HG03439 (cell line): Measurements from ENCODE around the gene TMEM9B.

Experiments used
- ATAC-seq: cut with Tn5 transposase; IDR thresholded peaks from one replicate; pipeline ENCODE4 v1.9.1; 2021; ENCODE audit warnings: mild to moderate bottlenecking, moderate library complexity; ENCODE audit not compliant: unreplicated experiment

The TMEM9B gene

DNA sequence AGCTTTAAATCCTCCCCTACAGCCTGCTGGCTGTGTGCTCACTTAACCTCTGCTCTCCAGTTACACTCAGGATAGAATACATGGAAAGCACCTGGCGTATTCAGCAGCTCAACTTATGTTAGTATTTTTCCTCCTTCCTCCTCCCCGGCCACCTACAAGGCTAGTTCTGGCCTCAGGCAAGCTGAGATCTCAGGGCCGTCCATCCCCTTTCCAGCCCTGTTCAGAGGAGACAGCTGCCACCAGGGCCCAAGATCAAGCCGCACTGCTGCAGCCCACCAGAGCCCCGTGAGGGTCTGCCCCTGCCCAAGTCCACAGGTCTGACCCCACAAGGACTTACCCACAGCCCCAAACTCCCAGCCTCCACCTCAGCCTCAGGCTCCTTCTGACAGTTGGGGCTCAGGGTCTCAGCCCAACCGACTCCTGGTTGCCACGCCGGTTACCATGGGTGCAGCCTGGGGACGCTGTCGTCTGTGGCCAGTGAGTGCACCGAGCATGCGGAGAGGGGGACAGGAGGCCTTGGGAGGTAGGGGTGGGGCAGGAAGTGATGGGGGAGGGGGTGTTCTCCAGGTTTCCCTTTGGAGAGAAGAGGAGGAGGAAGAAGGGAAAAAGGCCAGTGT is 31.6 kb downstream of the TMEM9B start, which contains the start of gene C11orf16:
Gene C11orf16 (minus strand): TSS at position 384 of the 617 bp plus-strand sequence. CDS start 639 bp downstream, outside the sequence.
- ATAC-seq, result no peak

DNA sequence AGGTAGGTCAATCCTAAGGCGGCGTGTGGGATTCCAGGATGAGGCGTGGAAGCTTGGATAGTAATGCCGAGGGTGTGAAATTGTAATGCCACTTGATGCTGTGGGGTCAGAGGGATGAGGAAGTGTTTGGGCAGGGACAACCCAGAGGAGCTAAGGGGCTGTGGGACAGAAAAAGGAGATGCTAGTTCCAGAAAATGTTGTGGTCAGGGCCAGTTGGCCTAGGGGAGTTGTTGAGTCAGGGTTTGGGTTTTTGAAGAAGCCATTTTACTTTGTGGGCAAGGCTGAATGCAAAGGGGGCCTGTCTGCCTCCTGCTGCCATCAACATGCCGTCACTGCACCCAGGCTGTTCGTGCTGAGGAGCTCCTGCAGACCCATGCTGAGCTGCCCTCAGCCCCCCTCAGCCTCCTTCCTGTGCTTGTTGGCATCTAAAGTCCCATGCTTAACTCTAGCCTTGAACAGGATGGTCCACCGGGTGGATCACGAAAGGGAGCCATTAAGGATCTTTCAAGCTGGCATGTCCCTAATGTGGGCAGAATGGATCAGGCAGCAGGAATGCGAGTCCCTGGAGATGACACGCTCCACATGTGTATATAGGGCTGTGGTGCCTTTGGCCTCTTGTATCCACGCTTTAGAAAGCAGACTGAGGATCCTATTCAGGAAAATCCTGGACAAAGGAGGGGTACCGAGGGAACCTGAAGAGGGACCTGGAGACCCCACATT is 33.6 kb downstream of the TMEM9B start:
- ATAC-seq, result no peak

DNA sequence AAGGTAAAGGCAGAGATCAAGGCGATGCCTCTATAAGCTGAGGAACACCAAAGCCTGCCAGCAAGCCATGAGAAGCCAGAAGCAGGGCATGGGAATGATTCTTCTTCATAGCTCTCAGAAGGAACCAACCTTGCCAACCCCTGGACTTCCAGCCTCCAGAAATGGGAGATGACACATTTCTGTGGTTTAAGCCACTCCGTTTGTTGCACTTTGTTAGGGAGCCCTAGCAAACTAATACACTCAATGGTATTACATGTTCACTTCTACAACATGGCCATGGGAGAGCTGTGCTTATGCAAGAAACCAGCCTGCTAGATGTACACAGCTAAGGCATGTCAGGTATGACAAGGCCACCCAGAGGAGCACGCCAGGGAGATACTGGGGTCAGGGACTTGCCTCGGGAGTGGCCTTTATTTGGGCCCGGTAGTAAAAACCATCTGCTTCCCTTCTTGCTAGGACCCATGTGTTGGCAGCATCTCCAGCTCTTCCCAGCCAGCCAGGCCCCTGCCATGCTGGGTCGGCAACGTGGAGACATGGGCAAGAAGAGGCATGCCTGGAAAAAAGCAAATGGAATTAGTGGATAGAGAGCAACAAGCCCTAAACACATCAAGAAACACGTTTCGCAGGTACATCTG is 35.1 kb downstream of the TMEM9B start:
- no peak for ATAC-seq

DNA sequence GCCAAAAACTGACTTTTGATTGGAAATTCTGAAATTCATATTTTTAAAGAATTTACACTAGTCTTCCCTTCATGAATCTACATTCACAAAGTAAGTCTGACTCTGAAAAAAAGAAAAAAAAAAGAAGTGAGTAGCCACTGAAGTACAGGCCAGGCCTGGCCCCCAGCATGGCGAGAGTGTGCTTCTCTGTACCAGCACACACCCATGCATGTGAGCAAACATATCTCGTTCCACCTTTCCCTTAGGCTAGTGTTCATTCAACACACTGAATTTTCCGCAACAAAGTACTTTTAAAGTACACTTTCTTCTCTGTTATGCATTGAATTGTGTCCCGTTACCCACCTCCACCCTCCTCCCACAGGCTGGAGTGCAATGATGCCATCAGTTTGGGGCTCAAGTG is 36.0 kb downstream of the TMEM9B start:
- no peak for ATAC-seq

DNA sequence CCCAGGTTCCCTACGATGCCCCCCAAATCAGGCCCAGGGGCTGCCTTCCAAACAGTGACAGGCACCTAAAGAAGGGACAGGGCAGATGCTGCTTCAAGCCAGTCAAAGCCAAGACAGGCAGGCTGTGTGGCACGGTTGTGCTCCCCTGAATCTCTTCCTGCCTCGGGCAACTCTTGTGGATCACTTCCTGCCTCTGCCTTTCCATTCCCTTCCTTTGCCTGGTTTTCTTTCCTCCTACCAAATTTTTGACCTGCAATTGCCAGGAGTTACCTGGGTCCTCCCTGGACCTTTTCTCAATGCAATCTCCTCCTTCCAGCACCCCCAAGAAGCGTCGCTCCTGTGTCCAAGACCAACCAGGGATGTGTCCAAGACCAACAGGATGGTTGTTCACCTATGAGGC is 37.0 kb downstream of the TMEM9B start:
- no peak for ATAC-seq

DNA sequence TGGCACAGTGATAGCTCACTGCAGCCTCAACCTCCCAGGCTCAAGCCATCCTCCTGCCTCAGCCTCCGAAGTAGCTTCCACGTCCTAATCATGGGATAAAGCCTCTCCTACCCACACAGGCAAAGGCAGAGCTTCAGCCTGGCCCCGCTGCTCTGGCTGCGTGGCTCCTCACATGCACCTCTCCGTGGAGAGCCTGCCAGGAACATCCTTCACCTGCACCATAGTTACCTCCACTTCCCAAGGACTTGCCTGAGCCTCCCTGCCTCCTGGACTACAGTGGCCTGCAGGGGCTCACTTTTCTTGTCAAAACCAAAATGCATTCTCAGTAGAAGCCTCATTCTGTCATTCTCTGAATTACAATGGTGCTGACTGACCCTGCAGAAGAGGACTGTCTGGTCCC is 38.0 kb downstream of the TMEM9B start:
- no peak for ATAC-seq

DNA sequence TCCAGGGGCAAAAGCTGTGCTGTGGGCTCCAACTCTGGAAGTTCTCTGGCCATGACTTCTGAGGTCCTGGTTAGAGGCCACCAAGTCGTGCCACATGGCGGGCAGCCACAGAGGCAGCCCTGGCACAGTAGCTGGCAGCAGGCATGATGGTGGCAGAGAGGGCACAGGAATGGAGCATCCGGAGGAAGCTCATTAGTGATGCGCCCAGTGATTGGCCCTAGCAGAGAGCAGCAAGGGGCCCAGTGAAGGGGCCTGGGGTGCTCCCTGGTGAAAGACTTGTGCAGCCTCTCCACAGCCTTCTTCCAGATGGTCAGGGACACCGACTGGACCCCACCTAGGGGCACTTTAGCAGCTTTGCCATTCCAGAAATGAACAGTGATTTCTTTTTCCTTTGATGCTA is 38.5 kb downstream of the TMEM9B start:
- ATAC-seq, result no peak

DNA sequence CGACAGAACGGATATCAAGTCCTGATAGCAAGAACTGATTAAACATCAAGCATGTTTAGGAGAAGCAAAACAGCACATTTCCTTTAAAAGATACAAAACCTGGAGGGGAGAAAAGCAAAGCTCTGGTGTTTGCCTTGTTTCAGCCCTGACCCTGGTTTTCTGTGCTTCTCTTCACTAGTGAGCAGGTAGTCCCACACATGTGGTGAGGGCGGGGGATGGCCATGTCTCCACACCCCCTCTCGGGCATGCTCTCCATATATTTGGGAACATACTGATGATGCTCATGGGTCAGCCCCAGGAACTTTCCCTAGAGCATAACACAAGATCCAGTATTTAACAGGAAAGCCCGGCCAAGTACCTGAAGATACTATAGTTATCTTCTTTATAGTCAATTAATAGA is 41.6 kb downstream of the TMEM9B start:
- ATAC-seq, result no peak

DNA sequence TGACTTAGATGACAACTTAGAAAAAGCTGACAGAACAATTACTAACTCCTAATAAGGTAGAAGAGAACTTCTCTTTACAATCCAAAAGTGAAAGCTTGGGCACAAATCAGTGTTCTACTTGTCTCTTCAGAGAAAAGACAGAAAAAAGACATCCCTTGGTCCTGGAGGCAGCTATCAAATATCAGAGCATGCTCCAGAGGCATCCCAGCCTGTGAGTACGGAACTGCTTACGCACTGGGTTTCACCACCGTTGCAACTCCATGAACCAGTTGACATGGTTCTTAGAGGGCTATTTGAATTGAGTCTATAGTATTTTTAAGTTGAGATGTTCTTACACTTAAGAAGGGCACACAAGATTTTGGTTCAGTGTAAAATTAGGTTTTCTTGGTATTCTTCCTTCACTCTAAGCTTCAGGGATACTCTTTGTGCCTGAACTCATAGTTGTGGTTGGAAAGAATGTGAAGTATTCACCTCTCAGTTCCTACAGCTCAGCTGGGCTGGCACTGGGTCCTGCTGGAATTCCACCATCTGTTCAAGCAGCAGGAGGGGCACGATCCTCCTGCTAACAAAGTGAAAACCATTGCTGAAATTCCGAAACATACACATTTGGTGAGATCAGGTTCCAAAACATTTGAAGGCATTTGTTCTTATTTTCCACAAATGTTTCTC is 47.0 kb downstream of the TMEM9B start:
- ATAC-seq, result no peak

DNA sequence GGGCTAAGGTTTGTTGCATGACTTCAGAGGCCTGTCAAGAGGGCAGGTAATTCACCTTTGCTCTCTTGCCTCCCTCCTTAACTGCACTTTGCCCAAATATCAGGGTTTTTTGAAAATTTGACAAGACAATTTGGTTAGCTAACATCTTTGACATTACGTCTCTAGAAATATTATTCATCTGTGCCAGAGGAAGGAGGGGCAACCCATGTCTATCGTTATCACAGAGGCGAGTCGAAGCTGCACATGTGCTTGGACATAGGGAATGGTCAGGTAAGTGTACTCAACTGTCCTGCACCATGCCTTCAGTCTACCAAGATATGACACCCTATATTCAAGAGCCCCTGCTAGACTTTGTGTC is 49.6 kb downstream of the TMEM9B start:
- ATAC-seq, result no peak

DNA sequence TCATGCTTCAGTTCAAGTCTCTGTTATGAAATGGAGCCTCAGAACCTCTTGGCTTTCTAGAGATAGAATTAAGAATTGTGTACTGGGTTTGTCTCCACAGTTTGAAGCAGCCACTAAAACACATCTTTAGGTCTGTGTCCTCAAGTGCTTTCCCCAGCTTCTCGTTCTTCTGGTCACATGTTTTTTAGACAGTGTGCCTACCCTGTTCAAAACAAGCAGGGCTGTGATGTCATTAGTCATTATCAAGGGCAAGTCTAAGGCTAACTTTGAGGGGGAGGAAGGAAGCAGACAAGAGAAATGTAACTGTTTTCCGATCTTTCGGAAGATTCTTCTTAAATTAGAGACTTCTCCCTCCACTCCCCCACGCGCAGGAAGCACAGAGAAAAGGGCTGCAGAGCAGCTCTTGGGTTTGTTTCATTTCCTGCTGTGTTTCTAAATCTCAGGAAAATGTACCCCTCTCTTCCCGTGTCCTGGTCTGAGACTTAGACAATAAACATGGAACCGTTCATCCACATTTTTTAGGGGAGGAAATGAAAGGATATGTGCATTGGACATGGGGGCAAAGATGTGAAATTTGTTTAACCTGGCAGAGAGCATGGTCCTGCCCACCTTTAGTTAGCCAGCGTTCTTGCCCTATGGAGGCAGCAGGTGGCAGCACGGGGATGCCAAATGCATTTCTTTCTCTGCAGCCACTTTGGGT is 50.1 kb downstream of the TMEM9B start:
- ATAC-seq, result no peak

DNA sequence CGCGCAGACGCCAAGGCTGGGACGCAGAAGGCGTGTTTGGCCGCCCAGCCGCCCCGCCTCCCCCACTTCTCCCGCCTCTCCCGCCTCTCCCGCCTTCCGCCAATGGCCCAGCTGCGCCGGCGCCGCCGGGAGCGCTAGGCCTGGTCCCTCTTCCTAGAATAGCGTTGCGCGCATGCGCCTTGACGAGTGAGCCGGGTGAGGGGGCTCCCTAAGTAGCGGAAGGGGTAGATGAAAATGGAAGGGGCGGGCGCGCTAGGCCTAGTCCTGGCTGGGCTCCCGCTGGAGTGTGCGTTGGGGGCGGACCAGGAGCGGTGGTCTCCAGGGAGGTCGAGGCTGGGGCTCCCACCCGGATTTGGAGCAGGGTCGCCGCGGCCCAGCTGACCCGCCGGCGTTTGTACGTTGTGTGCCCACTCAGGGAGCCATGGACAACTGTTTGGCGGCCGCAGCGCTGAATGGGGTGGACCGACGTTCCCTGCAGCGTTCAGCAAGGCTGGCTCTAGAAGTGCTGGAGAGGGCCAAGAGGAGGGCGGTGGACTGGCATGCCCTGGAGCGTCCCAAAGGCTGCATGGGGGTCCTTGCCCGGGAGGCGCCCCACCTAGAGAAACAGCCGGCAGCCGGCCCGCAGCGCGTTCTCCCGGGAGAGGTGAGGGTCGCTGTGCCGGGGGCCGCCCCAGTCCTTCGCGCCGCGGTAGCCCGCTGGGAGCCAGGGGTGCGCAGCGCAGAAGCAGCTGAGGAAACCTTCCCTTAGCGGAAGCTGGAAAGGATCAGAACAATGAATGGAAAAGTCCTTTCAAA is 53.0 kb downstream of the TMEM9B start, which contains the start of gene AKIP1:
Gene AKIP1 (plus strand): TSS at position 161 of the 795 bp plus-strand sequence. CDS start 261 bp downstream, at position 422.
- ATAC-seq, result peak; percentile 80

DNA sequence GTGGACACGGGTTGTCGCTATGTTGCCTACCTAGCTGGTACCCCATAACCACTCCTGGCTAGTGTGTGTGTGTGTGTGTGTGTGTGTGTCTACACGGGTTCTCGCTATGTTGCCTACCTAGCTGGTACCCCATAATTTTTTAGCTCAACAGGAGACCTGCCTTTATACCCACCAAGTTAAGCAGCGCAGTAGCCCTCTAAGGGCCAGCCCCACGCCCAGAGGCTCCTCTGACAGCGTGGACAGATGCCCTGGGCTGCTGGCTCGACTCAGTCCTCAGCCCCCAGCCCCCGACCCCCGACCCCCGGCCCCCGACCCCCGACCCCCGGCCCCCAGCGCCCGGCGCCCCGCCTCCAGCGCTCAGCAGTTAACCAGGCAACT is 53.6 kb downstream of the TMEM9B start:
- no peak for ATAC-seq

DNA sequence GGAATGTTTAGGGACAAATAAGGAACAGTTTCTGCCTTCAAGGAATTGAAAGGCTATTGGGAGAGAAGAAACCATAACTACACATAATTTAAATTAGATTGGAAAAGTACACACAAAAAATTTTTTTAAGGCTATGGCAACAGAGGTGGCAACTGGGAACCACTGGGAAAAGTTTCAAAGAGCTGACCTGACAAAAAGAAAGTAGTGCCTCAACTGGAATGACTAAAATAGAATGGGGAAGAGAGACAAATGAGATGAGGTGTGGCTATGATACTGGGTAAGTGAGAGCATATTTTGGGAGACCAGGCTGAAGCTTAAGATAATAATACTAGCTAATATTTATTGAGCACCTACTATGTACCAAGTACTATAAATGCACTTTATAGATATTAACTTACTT is 56.1 kb downstream of the TMEM9B start:
- no peak for ATAC-seq

DNA sequence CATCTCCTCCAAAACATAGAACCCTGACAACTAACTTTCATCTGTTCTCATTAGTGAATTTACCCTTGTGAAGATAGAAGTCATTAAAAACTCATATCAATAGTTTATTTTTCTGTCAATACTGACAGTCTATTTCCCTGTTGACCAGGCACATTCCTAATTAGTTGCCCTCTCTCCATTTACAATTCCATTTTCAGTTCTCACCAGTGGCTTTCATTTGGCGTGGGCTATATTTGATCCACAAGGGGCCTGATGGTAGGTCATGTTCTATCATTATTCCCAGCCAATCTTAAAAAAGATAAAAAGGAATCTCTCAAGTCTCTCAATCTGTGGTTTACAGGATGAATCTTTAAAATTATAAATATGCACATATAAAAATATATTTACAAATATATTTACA is 57.1 kb downstream of the TMEM9B start:
- no peak for ATAC-seq

DNA sequence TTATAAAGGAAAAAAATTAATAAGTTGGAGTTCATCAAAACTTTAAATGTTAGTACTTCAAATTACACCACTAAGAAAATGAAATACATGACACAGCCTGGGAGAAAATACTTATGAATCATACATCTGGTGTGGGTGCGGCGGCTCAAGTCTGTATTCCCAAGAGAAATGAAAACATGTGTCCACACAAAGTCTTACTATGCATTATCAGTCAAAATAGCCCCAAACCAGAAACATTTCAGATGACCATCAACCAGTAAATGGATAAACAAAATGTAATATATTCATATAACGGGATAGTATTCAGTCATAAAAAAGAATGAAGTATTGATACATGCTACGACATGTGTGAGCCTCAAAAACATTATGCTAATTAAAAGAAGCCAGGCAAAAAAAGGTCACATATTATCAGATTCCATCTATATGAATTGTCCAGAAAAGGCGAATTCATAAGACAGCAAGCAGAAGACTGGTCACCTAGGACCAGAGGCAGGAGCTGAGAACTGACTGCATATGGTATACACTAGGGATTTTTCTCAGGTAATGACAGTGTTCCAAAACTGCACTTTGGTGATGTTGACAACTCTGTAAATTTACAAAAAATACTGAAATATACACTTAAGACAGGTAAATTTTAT is 58.6 kb downstream of the TMEM9B start:
- ATAC-seq, result no peak

DNA sequence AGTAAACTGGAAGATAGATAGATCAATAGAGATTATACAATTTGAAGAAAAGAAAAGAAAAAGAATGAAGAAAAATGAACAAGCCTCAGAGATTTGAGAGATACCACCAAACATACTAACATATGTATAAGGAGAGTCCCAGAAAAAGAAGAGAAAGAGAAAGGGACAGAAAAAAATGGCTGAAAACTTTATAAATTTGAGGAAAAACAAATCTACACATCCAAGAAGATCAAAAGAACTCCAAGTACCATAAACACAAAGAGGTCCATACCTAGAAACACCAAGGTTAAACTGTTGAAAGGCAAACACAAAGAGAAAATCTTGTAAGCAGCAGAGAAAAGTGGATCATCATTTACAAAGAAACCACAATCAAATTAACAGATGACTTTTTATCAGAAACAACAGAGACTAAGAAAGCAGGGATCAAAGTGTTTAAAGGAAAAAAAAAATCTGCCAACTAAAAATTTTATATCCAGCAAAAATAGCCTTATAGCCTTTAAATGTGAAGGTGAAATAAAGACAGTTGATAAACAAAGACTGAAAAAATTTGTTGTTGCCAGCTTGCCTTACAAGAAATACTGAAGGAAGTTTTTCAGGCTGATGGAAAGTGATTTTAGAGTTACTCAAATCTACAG is 65.0 kb downstream of the TMEM9B start:
- no peak for ATAC-seq
